GM23338 (cell line): ENCODE results near the gene SUN3. TPM values are rescaled to one million over a fixed set of nuclear protein-coding genes. Genes with fewer than 3 reads are reported as not detected.
"Not testable (repeated sequence)": the region's sequence is repeated elsewhere in the genome, so short reads cannot be mapped to it uniquely, and the experiment has no call there.

Experiments used
- ATAC-seq: fragments of 200-7000 bp; cut with Tn5 transposase; 3 replicates; pipeline ENCODE4 v1.9.1; 2020
- DNase-seq: peaks from one replicate; pipeline ENCODE4 v3.0.0-alpha.2; 2015; ENCODE audit warnings: low spot score
- H2AFZ ChIP-seq: fragments of 200-600 bp; sonication (generic); 2 replicates; pipeline ENCODE4 v1.8.0; 2016; ENCODE audit warnings: antibody characterized with exemption, mild to moderate bottlenecking, moderate library complexity
- H3F3A ChIP-seq: fragments of 200-600 bp; sonication (generic); replicated peaks from 2 replicates; pipeline ENCODE4 v1.8.0; 2017; ENCODE audit warnings: antibody characterized with exemption, mixed run types, low read depth
- H3K27ac ChIP-seq: fragments of 200-600 bp; sonication (generic); 2 replicates; pipeline ENCODE4 v1.6.1; 2016; ENCODE audit warnings: low read depth
- H3K27me3 ChIP-seq: fragments of 200-600 bp; sonication (generic); 2 replicates; pipeline ENCODE4 v1.8.0; 2016; ENCODE audit warnings: mild to moderate bottlenecking, mixed run types, moderate library complexity; ENCODE audit not compliant: insufficient read depth
- H3K36me3 ChIP-seq: fragments of 200-600 bp; sonication (generic); 2 replicates; pipeline ENCODE4 v1.8.0; 2016; ENCODE audit warnings: mild to moderate bottlenecking; ENCODE audit not compliant: insufficient read depth
- H3K4me1 ChIP-seq: fragments of 200-600 bp; sonication (generic); 2 replicates; pipeline ENCODE4 v1.8.0; 2016; ENCODE audit warnings: mild to moderate bottlenecking, moderate library complexity; ENCODE audit not compliant: insufficient read depth
- H3K4me2 ChIP-seq: fragments of 200-600 bp; sonication (generic); 2 replicates; pipeline ENCODE4 v1.7.1; 2017; ENCODE audit warnings: mixed run types
- H3K4me3 ChIP-seq: fragments of 200-600 bp; sonication (generic); 2 replicates; pipeline ENCODE4 v1.6.1; 2016; ENCODE audit warnings: mixed run types
- H3K79me2 ChIP-seq: fragments of 200-600 bp; sonication (generic); replicated peaks from 2 replicates; pipeline ENCODE4 v1.8.0; 2017; ENCODE audit warnings: mild to moderate bottlenecking; ENCODE audit not compliant: insufficient read depth
- H3K9me2 ChIP-seq: fragments of 200-600 bp; sonication (generic); 2 replicates; pipeline ENCODE4 v1.8.0; 2017; ENCODE audit not compliant: insufficient read depth
- H4K20me1 ChIP-seq: fragments of 200-600 bp; sonication (generic); replicated peaks from 2 replicates; pipeline ENCODE4 v1.8.0; 2017; ENCODE audit warnings: mild to moderate bottlenecking; ENCODE audit not compliant: insufficient read depth
- H3K27ac Mint-ChIP-seq: 2 replicates; pipeline ENCODE4 v1.8.0; 2020; ENCODE audit warnings: inconsistent platforms, mild to moderate bottlenecking, moderate library complexity, mixed read lengths
- H3K27me3 Mint-ChIP-seq: 3 replicates; pipeline ENCODE4 v1.8.0; 2022; ENCODE audit warnings: low read depth, mild to moderate bottlenecking, moderate library complexity, mixed read lengths, inconsistent platforms; ENCODE audit not compliant: insufficient read depth, poor library complexity
- H3K36me3 Mint-ChIP-seq: 3 replicates; pipeline ENCODE4 v1.8.0; 2021; ENCODE audit warnings: low read depth, mild to moderate bottlenecking, inconsistent platforms, moderate library complexity, mixed read lengths
- H3K4me1 Mint-ChIP-seq: 3 replicates; pipeline ENCODE4 v1.8.0; 2020; ENCODE audit warnings: mild to moderate bottlenecking, inconsistent platforms, mixed read lengths
- H3K4me3 Mint-ChIP-seq: 3 replicates; pipeline ENCODE4 v1.8.0; 2021; ENCODE audit warnings: moderate library complexity, mild to moderate bottlenecking, inconsistent platforms, mixed read lengths
- H3K9me3 Mint-ChIP-seq: 3 replicates; pipeline ENCODE4 v1.8.0; 2020; ENCODE audit warnings: moderate library complexity, mild to moderate bottlenecking, inconsistent platforms, mixed read lengths
- CREB1 ChIP-seq: fragments of 250-450 bp; sonication (Bioruptor Pico); IDR thresholded peaks from 2 replicates; pipeline ENCODE4 v1.5.0; 2020; ENCODE audit warnings: low read depth, mild to moderate bottlenecking, moderate library complexity
- EZH2phosphoT487 ChIP-seq: fragments of 200-600 bp; sonication (generic); IDR thresholded peaks from one replicate; pipeline ENCODE4 v1.8.1; 2018; ENCODE audit warnings: antibody characterized with exemption; ENCODE audit not compliant: unreplicated experiment
- JUNB ChIP-seq: IDR thresholded peaks from one replicate; pipeline ENCODE4 v1.6.1; 2016; ENCODE audit warnings: antibody characterized with exemption; ENCODE audit not compliant: unreplicated experiment
- NANOG ChIP-seq: IDR thresholded peaks from 2 replicates; pipeline ENCODE4 v1.6.1; 2016; ENCODE audit warnings: antibody characterized with exemption, borderline replicate concordance
- POLR2AphosphoS5 ChIP-seq: IDR thresholded peaks from 2 replicates; pipeline ENCODE4 v1.6.1; 2016; ENCODE audit warnings: antibody characterized with exemption, low read depth
- STAT1 ChIP-seq: IDR thresholded peaks from one replicate; pipeline ENCODE4 v1.6.1; 2016; ENCODE audit warnings: antibody characterized with exemption; ENCODE audit not compliant: unreplicated experiment
- ZNF114 ChIP-seq: fragments of 250-450 bp; sonication (Bioruptor Pico); IDR thresholded peaks from 2 replicates; pipeline ENCODE4 v1.5.0; 2020; ENCODE audit warnings: mild to moderate bottlenecking, moderate library complexity
- ZNF331 ChIP-seq: fragments of 250-450 bp; sonication (Bioruptor Pico); IDR thresholded peaks from 2 replicates; pipeline ENCODE4 v1.5.0; 2020; ENCODE audit warnings: low read depth, mild to moderate bottlenecking, moderate library complexity
- polyA plus RNA-seq: library from polyadenylated mRNA; unstranded; fragments of >200 nt; fragmentation: Nextera tagmentation; extraction: Ambion mirVana; gene quantifications from 2 replicates; pipeline ENCODE4 v1.2.1, GENCODE V29; 2016
- total RNA-seq: library from RNA; depleted of rRNA; stranded (reverse); fragments of >200 nt; shearing (Covaris generic); gene quantifications from 2 replicates; pipeline ENCODE4 v1.2.3, GENCODE V29; 2014
- TF ChIP-seq, protein P1 (sequence below), 2 experiments: fragments of 200-600 bp in 1 of 2; sonication (generic) in 1 of 2; conservative IDR thresholded peaks; 2 replicates each; pipeline versions ENCODE4 v1.5.1 to v1.6.1; 2016 to 2017; ENCODE audit warnings: antibody characterized with exemption in 2 of 2, low read depth in 2 of 2, mild to moderate bottlenecking in 2 of 2, moderate library complexity in 1 of 2
- TF ChIP-seq, protein P2 (sequence below): IDR thresholded peaks from 2 replicates; pipeline ENCODE4 v1.6.1; 2016; ENCODE audit warnings: antibody characterized with exemption
- TF ChIP-seq, protein P3 (sequence below): IDR thresholded peaks from one replicate; pipeline ENCODE4 v1.6.1; 2018; ENCODE audit warnings: antibody characterized with exemption; ENCODE audit not compliant: unreplicated experiment

The SUN3 gene
- total and polyA plus RNA-seq, 2 experiments from 2014 or later = 0.52 TPM; not detected in 1

DNA sequence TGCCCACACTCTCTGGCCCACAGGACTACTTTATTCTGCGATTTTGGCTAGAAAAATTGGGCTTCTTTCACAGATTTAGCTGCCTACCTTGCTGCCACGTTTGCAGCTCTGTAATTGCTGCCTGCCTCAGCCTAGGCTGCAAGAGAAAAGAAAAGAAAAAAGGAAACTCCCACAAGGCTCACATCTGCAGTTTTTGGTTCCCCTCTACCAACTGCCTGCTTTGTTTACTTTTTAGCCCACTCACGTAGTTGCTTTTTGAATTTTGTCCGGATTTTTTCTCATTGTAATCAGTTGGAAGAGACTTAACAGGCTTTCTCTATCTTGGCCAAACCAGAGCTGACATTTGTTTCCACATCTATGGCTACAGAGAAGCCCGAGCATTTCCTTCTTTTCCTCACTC, 24.3 kb downstream of the SUN3 start:
- Mint-ChIP-seq H3K4me1 (peaks cover 7% of the 10 kb centered on the region), H3K27ac (0 out of 2 replicates have a peak overlapping the region, but pooled peaks have one; percentile 7), H3K27me3 (peaks cover 5% of the 10 kb centered on the region), H3K4me3 (no peak overlapping the region), H3K9me3 (peaks cover 10% of the 10 kb centered on the region; the same call in 2 of the 3 replicates), H3K36me3 (no peaks in the 10 kb centered on the region; the same call in 2 of the 3 replicates)
- ATAC-seq (no peak), DNase-seq (no peak)
- no peaks in the 10 kb centered on the region for H4K20me1 ChIP-seq
- TF ChIP-seq ZNF114 (no peak), STAT1 (no peak), JUNB (no peak), NANOG (no peak), ZNF331 (CRISPR knock-in tag) (no peak)
- TF ChIP-seq, protein P1, sequence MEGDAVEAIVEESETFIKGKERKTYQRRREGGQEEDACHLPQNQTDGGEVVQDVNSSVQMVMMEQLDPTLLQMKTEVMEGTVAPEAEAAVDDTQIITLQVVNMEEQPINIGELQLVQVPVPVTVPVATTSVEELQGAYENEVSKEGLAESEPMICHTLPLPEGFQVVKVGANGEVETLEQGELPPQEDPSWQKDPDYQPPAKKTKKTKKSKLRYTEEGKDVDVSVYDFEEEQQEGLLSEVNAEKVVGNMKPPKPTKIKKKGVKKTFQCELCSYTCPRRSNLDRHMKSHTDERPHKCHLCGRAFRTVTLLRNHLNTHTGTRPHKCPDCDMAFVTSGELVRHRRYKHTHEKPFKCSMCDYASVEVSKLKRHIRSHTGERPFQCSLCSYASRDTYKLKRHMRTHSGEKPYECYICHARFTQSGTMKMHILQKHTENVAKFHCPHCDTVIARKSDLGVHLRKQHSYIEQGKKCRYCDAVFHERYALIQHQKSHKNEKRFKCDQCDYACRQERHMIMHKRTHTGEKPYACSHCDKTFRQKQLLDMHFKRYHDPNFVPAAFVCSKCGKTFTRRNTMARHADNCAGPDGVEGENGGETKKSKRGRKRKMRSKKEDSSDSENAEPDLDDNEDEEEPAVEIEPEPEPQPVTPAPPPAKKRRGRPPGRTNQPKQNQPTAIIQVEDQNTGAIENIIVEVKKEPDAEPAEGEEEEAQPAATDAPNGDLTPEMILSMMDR (conservative IDR thresholded peaks at IDR 0.05; ENCODE audit: low read depth in 2 of 2) = no peak
- TF ChIP-seq, protein P2, sequence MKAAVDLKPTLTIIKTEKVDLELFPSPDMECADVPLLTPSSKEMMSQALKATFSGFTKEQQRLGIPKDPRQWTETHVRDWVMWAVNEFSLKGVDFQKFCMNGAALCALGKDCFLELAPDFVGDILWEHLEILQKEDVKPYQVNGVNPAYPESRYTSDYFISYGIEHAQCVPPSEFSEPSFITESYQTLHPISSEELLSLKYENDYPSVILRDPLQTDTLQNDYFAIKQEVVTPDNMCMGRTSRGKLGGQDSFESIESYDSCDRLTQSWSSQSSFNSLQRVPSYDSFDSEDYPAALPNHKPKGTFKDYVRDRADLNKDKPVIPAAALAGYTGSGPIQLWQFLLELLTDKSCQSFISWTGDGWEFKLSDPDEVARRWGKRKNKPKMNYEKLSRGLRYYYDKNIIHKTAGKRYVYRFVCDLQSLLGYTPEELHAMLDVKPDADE = no peak
- no peaks in the 10 kb centered on the region for H3K79me2 ChIP-seq
- H3K4me2 ChIP-seq = no peak overlapping the region
- H3K4me1 ChIP-seq = no peaks in the 10 kb centered on the region
- H3K27me3 ChIP-seq = no peaks in the 10 kb centered on the region
- no peaks in the 10 kb centered on the region for H3K36me3 ChIP-seq
- peak overlapping the region; percentile 90; the same call in 1 of the 2 replicates for H2AFZ ChIP-seq
- H3K27ac ChIP-seq = no peak overlapping the region
- 0 out of 2 replicates have a peak, but pooled peaks cover 6% of the 10 kb centered on the region for H3K9me2 ChIP-seq
- H3F3A ChIP-seq = no peaks in the 10 kb centered on the region
- H3K4me3 ChIP-seq = no peak overlapping the region

DNA sequence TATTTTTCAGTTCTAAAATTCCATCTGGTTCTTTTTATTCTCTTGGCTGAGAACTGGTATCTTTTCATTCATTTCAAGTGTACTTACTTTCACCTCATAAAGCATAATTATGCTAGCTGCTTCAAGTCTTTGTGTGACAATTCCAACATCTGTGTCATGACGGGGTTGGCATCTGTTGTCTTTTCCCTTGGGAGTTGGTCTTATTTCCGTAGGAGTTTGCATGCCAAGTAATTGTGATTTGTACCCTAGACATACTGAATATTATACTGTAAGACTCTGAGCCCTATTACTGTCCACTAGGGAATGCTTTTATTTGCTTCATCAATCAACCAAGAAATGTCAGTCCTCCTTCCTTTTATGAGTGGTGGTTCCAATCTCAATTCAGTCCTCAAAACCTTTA, 24.9 kb downstream of the SUN3 start:
- ATAC-seq = no peak
- H3K36me3 Mint-ChIP-seq = no peaks in the 10 kb centered on the region; the same call in 2 of the 3 replicates
- no peak overlapping the region for H3K27ac Mint-ChIP-seq
- Histone ChIP-seq H3F3A (no peaks in the 10 kb centered on the region), H3K27ac (no peak overlapping the region), H3K9me2 (0 out of 2 replicates have a peak, but pooled peaks cover under 1% of the 10 kb centered on the region), H4K20me1 (no peaks in the 10 kb centered on the region), H3K4me3 (no peak overlapping the region), H3K36me3 (no peaks in the 10 kb centered on the region), H3K27me3 (no peaks in the 10 kb centered on the region), H3K4me1 (no peaks in the 10 kb centered on the region), H3K79me2 (no peaks in the 10 kb centered on the region), H3K4me2 (no peak overlapping the region), H2AFZ (peak overlapping the region; percentile 90; the same call in 1 of the 2 replicates)
- peaks cover 7% of the 10 kb centered on the region for H3K4me1 Mint-ChIP-seq
- no peak overlapping the region for H3K4me3 Mint-ChIP-seq
- peaks cover 10% of the 10 kb centered on the region; the same call in 2 of the 3 replicates for H3K9me3 Mint-ChIP-seq
- TF ChIP-seq STAT1 (no peak), POLR2AphosphoS5 (no peak), JUNB (no peak), EZH2phosphoT487 (no peak), NANOG (no peak), CREB1 (no peak), ZNF114 (no peak), ZNF331 (CRISPR knock-in tag) (no peak)
- TF ChIP-seq, protein P3, sequence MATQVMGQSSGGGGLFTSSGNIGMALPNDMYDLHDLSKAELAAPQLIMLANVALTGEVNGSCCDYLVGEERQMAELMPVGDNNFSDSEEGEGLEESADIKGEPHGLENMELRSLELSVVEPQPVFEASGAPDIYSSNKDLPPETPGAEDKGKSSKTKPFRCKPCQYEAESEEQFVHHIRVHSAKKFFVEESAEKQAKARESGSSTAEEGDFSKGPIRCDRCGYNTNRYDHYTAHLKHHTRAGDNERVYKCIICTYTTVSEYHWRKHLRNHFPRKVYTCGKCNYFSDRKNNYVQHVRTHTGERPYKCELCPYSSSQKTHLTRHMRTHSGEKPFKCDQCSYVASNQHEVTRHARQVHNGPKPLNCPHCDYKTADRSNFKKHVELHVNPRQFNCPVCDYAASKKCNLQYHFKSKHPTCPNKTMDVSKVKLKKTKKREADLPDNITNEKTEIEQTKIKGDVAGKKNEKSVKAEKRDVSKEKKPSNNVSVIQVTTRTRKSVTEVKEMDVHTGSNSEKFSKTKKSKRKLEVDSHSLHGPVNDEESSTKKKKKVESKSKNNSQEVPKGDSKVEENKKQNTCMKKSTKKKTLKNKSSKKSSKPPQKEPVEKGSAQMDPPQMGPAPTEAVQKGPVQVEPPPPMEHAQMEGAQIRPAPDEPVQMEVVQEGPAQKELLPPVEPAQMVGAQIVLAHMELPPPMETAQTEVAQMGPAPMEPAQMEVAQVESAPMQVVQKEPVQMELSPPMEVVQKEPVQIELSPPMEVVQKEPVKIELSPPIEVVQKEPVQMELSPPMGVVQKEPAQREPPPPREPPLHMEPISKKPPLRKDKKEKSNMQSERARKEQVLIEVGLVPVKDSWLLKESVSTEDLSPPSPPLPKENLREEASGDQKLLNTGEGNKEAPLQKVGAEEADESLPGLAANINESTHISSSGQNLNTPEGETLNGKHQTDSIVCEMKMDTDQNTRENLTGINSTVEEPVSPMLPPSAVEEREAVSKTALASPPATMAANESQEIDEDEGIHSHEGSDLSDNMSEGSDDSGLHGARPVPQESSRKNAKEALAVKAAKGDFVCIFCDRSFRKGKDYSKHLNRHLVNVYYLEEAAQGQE = no peak
- TF ChIP-seq, protein P1 (conservative IDR thresholded peaks at IDR 0.05; ENCODE audit: low read depth in 2 of 2) = no peak
- H3K27me3 Mint-ChIP-seq = peaks cover 5% of the 10 kb centered on the region
- no peak for DNase-seq

DNA sequence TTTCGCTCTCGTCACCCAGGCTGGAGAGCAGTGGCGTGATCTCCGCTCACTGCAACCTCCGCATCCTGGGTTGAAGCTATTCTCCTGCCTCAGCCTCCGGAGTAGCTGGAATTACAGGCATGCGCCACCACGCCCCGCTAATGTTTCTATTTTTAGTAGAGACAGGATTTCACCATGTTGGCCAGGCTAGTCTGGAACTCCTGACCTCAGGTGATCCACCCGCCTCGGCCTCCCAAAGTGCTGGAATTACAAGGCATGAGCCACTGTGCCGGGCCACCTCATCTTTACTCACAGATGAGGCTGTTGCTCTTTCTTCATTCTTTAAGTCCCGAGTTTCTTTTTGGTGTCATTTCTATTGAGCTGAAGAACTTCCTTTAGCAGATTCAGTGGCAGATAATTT, 28.7 kb downstream of the SUN3 start:
- 0 out of 2 replicates have a peak overlapping the region, but pooled peaks have one; percentile 18 for H2AFZ ChIP-seq
- not testable (repeated sequence) for ATAC-seq

More for the DNA sequence above, 28.7 kb downstream of the SUN3 start:
- H3K79me2 ChIP-seq, H3K27ac ChIP-seq, H3K9me3 Mint-ChIP-seq, H3K27ac Mint-ChIP-seq, H3K36me3 Mint-ChIP-seq, H3K27me3 ChIP-seq, H3K4me1 ChIP-seq, H3K36me3 ChIP-seq, DNase-seq, H3F3A ChIP-seq, H4K20me1 ChIP-seq, H3K4me1 Mint-ChIP-seq, H3K27me3 Mint-ChIP-seq, H3K4me2 ChIP-seq, H3K4me3 Mint-ChIP-seq, H3K9me2 ChIP-seq, H3K4me3 ChIP-seq: not testable (repeated sequence)
